Measurements from ENCODE around the gene NOP53. TPM values are rescaled to one million over a fixed set of nuclear protein-coding genes. Genes with fewer than 3 reads are reported as not detected.

Gene NOP53
- total and polyA plus RNA-seq, 9 of the 15 experiments (the other 6 are each of a cell fraction or from before 2014, with no cell fraction given): 6.5 to 274 (median 145) TPM

GRCh38 chr19:47711652-47712242, 33.6 kb upstream of the NOP53 start:
- FAIRE-seq: no peak
- Histone ChIP-seq H3K36me3 (ENCODE audit: control insufficient read depth, insufficient read depth, low read length) (peaks cover 7% of the 10 kb centered on the region; the same call in 2 of the 3 replicates), H4K20me1 (replicated peaks; ENCODE audit: control insufficient read depth, insufficient read depth, low read length) (no peaks in the 10 kb centered on the region), H3K79me2 (ENCODE audit: control insufficient read depth, insufficient read depth, low read length) (peaks cover 23% of the 10 kb centered on the region), H3K9me1 (ENCODE audit: control insufficient read depth, insufficient read depth, low read length) (no peaks in the 10 kb centered on the region), H3K27ac (ENCODE audit: extremely low read depth, low read depth, low read length) (no peak overlapping the region), H3K4me3 (no peak overlapping the region), H3K4me2 (ENCODE audit: insufficient read depth, low read length) (no peak overlapping the region), H3K9ac (ENCODE audit: insufficient read depth in 1 of 2, low read depth in 2 of 2, low read length in 2 of 2) (no peak overlapping the region), H3K4me1 (replicated peaks in 1 of 2; ENCODE audit: control insufficient read depth in 2 of 2, insufficient read depth in 2 of 2, low read length in 2 of 2) (peaks cover 13 to 20% of the 10 kb centered on the region in 2 experiments), H3K9me3 (replicated peaks; ENCODE audit: control insufficient read depth, insufficient read depth, low read depth, low read length) (no peaks in the 10 kb centered on the region), H2AFZ (ENCODE audit: low read depth, low read length) (no peak overlapping the region), H3K27me3 (ENCODE audit: control insufficient read depth in 2 of 2, insufficient read depth in 2 of 2, low read length in 2 of 2) (no peaks in the 10 kb centered on the region)
- CTCF ChIA-PET (ENCODE audit: low intra/inter-chr PET ratio): interaction anchor here (0.5 to 2.9 kb wide), 2 partner anchors 32 to 427 kb away, joined by 3 to 37 read pairs; no protein-coding TSS in a partner anchor
- POLR2A ChIA-PET: interaction anchor here (1.3 kb wide), 1 partner anchor 11 kb away, joined by 5 read pairs; no protein-coding TSS in a partner anchor
- ATAC-seq: no peak
- 40% methylated on average over 8 of the region's 8 CpGs for WGBS (ENCODE audit: insufficient coverage, low coverage, missing lambda C conversion rate)
- BruUV-seq (replicated peaks): no TSS peak
- DNase-seq (ENCODE audit: extremely low read depth in 1 of 4, low spot score in 3 of 4): no peak
- intact Hi-C loops (cut with micrococcal nuclease): loop anchor here (2.0 kb wide), 1 partner anchor 77 kb away; no protein-coding TSS in a partner anchor
- in situ Hi-C loops (cut with MboI): loop anchor here (5.0 kb wide), 1 partner anchor 76 kb away; no protein-coding TSS in a partner anchor
- TF ChIP-seq BCOR (IDR thresholded peaks at IDR 0.05) (peak; percentile 92), PREB (CRISPR knock-in tag; IDR thresholded peaks at IDR 0.05) (no peak), USF1 (CRISPR knock-in tag; IDR thresholded peaks at IDR 0.05) (no peak), ZBTB33 (CRISPR knock-in tag; IDR thresholded peaks at IDR 0.05) (no peak), FIP1L1 (IDR thresholded peaks at IDR 0.05; ENCODE audit: low read depth, low read length, poor library complexity, severe bottlenecking) (no peak), ZFP36 (IDR thresholded peaks at IDR 0.05; ENCODE audit: low read depth, low read length, partially characterized antibody) (peak; percentile 97), XRCC5 (IDR thresholded peaks at IDR 0.05; ENCODE audit: low read depth, low read length) (no peak), AFF1 (IDR thresholded peaks at IDR 0.05; ENCODE audit: low read depth in 1 of 2, partially characterized antibody in 2 of 2) (no peak), SMARCA5 (IDR thresholded peaks at IDR 0.05) (peak; percentile 90), FOXM1 (IDR thresholded peaks at IDR 0.05; ENCODE audit: low read depth) (no peak), FOXM1 (CRISPR knock-in tag; IDR thresholded peaks at IDR 0.05; ENCODE audit: low read depth) (no peak), PTBP1 (IDR thresholded peaks at IDR 0.05; ENCODE audit: low read depth, low read length) (peak; percentile 85), THRAP3 (IDR thresholded peaks at IDR 0.05; ENCODE audit: borderline replicate concordance) (no peak), ZNF143 (CRISPR knock-in tag; IDR thresholded peaks at IDR 0.05) (no peak)
